ENCODE data around the gene IRF4.
A peak's percentile ranks its signal among the peaks of the same experiment; 100 is the strongest.

IRF4 gene

DNA sequence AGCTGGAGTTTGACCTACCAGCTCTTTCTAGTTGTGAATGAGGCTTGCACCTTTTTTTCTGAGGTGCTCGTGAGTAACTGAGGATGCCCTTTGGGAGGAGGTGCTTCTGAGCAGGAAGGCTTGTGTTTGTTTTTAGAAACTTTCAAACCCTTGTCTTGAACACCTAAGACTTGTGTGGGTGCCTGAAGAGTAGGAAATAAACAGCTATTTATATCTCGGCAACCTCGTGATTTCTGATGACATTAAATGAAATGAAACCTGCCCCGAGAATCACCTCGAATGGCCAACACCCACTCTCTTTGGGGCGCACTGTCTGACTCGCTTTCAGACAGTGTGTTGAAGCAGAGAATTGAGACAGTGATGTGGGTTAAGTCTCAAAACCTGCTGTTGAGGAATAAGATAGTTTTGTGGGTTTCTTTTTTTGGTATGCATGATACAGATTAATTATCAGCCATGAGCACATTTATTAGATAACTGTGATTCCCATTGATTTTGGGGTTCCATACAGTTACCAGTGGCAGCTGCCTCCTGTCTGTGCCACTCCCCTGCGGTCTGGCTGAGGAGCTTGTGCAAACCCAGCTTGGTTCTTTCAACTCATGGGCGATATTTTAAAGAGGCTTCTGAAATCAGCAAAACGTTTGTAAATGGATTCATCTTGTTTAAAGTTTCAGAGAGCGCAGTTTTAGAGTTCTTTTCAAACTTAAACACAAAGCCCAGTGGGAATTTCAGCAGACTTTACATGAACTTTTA, 8.4 kb downstream of the IRF4 start:
- DNase-seq = no peak

DNA sequence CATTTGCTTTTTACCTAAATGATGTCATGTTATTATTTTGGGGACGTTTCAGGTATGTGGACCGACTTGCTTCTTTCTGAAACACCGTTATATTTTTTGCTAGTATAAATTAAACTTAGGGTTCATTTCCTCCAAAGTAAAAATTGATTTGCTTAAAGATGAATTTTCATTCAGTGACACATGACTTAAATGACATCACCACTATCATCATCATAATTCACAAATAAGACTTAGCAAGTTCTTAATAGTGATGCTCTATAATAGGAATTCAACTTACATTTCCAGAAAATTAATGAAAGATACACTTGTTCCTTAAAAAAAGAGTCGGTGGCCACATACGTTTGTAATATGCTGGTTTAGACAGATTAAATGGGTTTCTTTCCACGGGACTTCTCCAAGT, 9.3 kb downstream of the IRF4 start:
- DNase-seq = no peak

DNA sequence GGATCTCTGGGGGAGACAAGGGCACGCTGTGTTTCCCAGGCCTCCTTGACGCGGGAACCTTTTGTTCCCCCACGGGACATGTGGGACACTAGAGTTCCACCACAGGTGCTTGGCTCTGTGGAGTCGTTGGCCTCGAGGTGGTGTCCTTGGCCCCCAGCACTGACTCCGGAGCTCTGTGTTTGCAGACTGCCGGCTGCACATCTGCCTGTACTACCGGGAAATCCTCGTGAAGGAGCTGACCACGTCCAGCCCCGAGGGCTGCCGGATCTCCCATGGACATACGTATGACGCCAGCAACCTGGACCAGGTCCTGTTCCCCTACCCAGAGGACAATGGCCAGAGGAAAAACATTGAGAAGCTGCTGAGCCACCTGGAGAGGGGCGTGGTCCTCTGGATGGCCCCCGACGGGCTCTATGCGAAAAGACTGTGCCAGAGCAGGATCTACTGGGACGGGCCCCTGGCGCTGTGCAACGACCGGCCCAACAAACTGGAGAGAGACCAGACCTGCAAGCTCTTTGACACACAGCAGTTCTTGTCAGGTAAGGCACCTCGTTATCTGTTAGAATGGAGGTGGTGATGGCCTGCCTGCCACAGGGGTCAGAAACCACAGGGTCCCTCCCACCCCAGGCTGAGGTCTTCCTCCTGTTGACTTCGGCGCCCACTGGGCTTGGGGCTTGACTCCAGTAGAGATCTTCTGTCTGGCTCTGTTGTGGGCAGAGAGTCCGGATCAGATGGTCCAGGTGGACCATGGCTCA, 9.9 kb downstream of the IRF4 start:
- DNase-seq = no peak

DNA sequence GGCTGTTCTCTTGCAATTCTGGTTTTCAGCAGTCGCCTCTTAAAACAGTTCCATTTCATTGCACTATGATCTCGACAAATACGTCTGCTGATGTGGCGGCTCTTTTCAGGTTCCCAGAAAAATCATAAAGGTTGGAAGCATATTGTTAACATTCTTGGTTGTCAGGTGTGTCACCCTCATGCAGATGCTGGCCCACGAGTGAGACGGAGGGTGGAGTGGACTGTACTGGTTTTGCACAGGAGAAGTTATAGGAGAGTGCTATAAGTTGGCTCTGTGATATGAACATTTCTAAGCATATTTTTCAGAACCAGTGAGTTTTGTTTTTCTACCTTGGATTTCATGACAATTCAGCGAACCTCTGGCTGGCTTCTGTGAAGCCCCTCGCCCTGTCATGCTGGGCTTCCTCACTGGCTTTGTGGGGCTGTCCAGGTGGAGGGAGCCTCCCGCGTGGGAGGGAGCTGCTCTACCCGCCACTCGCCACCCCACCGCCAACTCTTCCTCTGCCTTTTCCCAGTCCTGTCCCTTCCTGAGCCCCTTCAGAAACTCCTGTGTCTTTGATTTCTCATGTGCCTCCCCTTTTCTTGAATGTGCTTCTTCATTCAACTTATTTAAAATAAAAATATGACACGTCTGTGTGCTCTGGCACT, 10.6 kb downstream of the IRF4 start:
- no peak for DNase-seq

DNA sequence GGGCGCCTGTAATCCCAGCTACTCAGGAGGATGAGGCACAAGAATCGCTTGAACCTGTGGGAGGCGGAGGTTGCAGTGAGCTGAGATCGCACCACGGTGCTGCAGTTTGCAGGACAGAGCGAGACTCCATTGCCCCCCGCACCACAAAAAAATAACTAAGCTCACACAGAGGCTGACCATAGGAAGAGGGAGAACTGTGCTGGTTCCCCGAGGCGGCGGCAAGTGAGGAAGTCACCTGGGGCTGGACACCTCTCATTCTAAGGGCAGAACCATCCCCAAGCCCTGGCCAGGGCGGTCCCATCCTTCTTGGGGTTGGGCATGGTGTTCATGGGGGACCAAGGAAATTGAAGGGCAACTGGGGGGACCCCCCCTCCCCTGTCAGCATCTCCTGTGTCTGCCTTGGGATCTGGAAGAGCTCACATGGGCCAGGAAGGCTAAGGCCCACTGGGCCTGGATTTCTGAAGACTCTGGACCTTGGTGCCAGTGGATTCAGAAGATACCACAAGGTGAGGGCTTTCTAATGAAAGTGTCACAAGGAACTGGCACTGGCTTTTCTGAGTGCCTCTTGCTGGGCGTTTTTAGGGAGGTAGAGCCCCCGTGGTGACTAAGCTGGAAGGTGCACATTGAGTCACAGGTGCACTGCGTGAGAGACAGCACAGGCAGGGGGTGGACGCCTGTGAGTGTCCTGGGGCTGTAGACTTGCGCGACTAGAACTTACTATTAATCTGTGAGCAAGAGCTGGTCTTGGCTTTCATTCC, 11.5 kb downstream of the IRF4 start:
- no peak for DNase-seq

DNA sequence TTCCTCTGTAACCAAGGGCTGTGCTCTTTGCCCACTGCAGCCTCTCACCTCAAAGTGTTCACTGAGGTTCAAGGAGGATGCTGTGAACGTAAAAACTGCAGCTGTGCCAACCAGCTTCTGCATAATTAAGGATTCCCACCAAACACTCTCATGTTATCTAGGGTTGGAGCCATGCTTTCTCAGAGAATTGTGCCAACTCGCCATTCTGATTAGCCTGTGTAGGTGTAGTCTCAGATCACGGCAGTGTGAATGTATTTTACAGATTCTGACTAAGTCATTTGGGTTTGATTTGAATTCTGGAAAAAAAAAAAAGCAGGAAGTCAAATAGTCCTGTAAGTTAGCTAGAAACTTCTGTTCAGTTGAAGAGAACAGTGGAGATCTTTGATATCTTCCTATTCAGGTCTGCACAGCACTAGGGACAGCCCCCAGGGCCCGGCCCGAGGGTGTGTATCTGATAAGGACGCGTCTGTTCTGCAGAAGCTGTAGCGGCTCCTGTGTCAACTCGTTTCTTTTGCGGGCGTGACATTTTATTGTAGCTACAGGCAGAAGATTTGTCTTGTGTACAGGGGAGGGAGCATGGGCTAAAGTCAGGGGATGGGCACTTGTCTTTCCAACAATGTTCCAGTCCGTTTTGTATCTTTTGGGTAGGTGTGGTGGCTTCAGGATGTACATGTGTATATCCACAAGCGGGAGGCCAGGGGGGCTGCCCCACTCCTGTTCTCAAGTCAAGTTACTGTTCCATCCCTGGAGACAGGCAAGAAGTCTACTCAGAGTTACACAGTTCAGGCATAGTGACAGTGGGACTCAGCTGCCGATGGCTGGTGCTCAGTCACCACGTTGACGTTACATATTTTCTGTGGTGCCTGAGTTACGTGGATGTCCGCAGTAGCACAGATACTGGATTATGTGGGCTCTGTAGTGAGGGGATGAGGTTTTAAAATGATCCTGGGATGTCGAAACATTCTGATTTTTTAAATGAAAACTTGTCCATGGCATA, 12.4 kb downstream of the IRF4 start:
- DNase-seq = no peak

DNA sequence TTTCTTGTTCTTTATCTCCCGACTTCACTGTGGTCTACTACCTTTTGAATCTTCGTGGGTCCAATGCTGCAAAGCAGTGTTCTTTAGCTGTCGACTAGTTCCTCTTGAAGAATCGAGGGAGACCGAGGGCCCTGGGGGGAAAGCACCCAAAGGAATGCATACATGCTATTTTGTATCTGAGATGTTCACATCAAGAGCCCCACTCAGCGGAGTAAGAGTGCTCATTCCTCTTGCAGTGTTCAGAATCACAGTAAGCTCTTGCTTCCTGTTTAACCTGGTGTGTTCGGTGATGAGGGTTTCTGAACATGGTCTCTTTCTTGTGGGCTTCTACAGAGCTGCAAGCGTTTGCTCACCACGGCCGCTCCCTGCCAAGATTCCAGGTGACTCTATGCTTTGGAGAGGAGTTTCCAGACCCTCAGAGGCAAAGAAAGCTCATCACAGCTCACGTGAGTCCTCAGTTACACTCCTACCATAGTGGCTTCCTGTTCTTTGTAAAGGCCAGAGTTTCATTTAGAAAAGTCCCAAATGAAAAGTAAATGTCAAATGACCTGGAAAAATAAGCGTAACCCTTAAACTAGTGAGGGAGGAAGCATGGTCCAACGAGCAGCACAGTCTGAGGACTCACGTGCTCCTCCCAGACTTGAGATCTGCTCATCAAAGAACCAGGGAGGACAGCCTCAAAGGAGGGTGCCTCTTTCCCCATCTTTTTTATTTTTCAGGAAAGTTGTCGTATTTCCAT, 13.3 kb downstream of the IRF4 start:
- no peak for DNase-seq

DNA sequence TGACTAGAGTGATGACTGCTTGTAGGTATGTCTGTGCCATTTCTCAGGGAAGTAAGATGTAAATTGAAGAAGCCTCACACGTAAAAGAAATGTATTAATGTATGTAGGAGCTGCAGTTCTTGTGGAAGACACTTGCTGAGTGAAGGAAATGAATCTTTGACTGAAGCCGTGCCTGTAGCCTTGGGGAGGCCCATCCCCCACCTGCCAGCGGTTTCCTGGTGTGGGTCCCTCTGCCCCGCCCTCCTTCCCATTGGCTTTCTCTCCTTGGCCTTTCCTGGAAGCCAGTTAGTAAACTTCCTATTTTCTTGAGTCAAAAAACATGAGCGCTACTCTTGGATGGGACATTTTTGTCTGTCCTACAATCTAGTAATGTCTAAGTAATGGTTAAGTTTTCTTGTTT, 16.6 kb downstream of the IRF4 start:
- no peak for DNase-seq

DNA sequence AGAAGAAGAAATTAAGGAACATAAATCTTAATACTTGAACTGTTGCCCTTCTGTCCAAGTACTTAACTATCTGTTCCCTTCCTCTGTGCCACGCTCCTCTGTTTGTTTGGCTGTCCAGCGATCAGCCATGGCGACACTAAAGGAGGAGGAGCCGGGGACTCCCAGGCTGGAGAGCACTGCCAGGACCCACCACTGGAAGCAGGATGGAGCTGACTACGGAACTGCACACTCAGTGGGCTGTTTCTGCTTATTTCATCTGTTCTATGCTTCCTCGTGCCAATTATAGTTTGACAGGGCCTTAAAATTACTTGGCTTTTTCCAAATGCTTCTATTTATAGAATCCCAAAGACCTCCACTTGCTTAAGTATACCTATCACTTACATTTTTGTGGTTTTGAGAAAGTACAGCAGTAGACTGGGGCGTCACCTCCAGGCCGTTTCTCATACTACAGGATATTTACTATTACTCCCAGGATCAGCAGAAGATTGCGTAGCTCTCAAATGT, 17.1 kb downstream of the IRF4 start:
- DNase-seq = no peak

DNA sequence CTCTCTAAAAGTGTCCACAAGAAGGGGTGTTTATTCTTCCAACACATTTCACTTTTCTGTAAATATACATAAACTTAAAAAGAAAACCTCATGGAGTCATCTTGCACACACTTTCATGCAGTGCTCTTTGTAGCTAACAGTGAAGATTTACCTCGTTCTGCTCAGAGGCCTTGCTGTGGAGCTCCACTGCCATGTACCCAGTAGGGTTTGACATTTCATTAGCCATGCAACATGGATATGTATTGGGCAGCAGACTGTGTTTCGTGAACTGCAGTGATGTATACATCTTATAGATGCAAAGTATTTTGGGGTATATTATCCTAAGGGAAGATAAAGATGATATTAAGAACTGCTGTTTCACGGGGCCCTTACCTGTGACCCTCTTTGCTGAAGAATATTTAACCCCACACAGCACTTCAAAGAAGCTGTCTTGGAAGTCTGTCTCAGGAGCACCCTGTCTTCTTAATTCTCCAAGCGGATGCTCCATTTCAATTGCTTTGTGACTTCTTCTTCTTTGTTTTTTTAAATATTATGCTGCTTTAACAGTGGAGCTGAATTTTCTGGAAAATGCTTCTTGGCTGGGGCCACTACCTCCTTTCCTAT, 17.9 kb downstream of the IRF4 start:
- DNase-seq = no peak

DNA sequence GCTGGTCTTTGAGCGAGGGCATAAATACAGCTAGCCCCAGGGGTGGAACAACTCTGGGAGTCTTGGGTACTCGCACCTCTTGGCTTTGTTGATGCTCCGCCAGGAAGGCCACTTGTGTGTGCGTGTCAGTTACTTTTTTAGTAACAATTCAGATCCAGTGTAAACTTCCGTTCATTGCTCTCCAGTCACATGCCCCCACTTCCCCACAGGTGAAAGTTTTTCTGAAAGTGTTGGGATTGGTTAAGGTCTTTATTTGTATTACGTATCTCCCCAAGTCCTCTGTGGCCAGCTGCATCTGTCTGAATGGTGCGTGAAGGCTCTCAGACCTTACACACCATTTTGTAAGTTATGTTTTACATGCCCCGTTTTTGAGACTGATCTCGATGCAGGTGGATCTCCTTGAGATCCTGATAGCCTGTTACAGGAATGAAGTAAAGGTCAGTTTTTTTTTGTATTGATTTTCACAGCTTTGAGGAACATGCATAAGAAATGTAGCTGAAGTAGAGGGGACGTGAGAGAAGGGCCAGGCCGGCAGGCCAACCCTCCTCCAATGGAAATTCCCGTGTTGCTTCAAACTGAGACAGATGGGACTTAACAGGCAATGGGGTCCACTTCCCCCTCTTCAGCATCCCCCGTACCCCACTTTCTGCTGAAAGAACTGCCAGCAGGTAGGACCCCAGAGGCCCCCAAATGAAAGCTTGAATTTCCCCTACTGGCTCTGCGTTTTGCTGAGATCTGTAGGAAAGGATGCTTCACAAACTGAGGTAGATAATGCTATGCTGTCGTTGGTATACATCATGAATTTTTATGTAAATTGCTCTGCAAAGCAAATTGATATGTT, 19.2 kb downstream of the IRF4 start:
- DNase-seq = no peak

DNA sequence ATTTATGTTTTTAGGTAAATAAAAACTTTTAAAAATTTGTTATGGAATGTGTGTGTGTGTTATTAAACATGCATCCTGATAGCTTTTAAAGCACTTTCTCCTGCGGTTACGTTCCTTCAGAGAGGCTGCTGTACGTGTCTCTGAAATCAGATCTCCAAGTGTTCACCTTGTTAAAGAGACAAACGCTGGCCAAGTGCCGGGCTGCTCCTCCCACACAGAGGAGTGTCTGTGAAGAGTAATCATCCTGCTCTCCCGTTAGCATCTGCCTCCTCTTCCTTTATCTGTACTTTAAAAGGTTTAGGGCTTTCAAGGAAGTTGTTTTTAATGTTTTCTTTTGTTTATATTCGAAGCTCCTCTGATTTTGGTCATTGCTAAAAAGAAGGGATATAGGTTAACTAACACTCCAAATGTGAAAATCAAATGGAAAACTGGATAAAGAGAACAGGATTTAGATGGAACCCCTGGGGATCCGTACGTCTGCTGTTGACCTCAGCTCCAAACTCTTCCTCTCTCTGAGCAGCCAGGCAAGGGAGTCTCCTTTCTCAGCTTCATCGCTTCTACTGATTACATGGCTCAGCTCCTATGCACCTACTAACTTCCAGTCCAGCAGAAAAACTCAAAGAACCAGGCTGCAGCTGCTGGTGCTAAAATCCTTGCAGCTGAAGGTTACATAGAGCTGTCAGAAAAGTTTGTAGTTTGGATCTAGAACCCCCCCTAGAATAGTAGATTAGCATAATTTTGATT, 20.0 kb downstream of the IRF4 start:
- no peak for DNase-seq

DNA sequence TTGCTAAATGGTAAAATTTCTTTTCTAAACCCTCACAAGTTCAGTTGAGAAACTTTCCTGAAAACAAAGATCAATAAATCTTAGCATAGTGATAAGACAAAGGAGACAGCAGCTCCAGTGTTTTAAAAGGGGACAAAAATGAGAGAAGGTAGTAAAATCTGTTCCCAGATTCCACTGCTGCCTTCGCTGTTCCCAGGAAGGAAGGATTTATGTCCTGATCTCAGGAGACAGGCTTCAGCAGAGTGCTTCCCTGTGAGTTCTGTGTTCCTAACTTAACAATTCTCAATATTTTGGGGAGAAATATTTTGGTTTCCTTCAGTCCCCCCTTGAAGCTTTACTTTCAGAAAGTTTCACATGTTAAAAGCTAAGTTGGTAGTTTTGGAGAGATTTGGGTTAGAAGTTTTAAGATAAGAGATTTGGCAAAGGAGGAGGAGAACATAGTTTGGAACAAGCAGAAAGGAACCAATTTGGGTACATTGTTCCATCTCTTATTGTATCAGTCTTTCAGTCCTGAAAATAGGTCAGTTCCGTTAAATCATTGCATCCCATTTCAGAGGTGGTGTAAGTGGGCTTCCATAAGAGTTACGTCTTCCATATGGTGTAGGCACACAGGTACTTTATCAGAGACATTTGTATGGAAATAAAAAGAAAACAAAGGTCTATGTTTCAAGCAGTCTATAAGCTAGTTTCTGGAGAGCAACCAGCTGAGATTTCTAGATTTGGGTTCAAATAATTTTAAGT, 20.8 kb downstream of the IRF4 start:
- no peak for DNase-seq

DNA sequence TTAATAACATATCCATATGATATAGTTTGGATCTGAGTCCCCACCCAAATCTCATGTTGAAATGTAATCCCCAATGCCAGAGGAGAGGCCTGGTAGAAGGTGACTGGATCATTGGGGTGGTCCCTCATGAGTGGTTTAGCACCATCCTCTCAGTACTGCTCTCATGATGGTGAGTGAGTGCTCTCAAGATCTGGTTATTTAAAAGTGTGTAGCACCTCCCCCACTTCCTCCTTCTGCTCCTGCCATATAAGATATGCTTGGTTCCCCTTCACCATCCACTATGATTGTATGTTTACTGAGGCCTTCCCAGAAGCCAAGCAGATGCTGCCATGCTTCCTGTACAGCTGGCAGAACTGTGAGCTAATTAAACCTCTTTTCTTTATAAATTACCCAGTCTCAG, 22.9 kb downstream of the IRF4 start:
- no peak for DNase-seq

DNA sequence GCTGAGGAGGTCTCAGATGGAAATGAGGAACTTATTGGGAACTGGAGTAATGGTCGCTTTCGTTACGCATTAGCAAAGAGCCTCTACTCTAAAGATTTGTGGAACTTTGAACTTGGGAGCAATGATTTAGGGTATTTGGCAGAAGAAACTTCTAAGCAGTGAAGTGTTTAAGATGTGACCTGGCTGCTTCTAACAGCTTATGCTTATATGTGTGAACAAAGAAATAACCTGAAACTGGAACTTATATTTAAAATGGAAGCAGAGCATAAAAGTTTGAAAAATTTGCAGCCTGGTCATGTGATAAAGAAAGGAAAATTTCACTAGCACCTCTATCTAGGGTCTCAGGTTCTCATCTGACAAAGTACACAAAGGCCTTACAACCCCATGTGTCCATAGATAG, 23.5 kb downstream of the IRF4 start:
- no peak for DNase-seq

DNA sequence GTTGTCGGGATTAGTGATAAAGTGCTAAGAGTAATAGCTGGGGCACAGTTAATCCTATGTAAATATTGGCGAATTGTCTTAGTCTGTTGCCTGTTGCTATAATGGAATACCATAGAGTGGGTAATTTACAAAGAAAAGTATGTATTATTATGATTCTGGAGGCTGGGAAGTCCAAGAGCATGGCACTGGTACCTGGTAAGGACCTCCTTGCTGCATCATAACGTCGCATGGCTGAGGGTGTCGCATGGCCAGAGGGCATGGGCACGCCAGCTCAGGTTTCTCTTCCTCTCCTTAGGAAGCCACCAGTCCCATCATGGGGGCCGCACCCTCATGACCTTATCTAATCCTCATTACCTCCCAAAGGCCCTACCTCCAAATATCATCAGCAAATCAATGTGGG, 29.7 kb downstream of the IRF4 start:
- DNase-seq = no peak

DNA sequence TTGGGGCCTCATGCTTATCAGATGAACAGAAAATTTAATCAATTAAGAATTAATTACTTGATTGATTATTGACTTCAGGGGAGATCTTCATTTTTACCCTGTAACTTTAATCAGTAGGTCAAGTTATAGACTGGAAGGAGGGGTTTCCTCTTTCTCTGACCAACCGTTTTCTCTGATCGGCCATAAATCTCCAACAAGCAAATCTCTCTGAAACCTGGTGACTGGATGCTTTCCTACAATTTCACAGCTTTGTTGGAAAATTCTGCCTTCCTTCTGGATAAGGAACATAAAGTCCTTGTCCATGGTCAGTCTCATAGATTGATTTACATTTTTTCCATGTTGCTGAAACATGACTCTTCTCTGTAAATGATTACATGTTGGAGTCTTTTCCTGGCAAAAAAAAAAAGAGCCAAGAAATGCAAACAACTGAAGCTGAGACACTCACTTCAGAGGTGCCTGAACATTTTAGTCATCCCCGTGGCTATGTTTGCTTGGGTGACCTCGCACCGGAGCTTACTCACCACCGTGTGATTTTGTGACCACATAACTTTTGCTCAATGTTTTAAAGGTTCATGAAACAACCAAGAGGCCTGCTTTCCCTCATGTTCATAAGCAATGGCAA, 31.0 kb downstream of the IRF4 start:
- DNase-seq = peak; percentile 33

Data from GOT3 (cell line).